ENCODE data around the gene FAM83D. TPM values are rescaled to one million over a fixed set of nuclear protein-coding genes. Genes with fewer than 3 reads are reported as not detected.

Gene FAM83D
- total RNA-seq, 1 experiment from 2014 or later = 86.3 TPM

DNA sequence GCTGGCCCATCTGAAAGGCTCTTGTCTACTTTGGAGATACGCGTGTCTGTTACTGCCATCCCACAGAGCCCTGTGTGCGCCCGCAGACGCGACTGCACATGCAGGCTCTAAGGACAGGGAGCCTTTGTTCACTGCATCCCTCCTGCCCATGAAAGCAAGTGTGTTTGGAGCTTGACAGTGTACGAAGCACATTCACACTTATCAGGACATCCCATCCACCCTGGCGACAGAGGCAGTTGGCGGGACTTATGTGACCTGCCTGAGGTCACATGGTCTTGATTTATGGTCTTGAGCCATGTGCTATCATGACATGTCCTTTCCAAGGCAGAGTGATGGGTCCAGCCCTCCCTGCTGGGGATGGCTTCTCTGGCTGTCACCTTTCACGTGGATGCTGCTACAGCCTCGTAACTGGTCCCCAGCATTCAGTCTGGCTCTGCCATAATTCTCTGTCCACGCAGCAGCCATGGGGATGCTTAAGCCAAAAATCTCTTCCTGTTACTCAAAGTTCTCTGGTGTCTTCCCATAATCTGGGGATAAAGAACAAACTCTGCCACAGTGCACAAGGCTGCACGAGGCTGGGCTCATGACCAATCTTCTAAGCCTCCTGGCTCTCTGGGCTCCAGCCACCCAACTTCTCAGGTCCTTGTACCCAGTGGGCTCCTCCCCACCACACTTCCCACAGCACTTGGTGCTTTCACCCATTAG lies 36.3 kb upstream of the FAM83D start:
- CTCF ChIA-PET = no interaction called here

GRCh38 chr20:38890497-38890818 lies 35.8 kb upstream of the FAM83D start:
- TF ChIP-seq, protein P1, sequence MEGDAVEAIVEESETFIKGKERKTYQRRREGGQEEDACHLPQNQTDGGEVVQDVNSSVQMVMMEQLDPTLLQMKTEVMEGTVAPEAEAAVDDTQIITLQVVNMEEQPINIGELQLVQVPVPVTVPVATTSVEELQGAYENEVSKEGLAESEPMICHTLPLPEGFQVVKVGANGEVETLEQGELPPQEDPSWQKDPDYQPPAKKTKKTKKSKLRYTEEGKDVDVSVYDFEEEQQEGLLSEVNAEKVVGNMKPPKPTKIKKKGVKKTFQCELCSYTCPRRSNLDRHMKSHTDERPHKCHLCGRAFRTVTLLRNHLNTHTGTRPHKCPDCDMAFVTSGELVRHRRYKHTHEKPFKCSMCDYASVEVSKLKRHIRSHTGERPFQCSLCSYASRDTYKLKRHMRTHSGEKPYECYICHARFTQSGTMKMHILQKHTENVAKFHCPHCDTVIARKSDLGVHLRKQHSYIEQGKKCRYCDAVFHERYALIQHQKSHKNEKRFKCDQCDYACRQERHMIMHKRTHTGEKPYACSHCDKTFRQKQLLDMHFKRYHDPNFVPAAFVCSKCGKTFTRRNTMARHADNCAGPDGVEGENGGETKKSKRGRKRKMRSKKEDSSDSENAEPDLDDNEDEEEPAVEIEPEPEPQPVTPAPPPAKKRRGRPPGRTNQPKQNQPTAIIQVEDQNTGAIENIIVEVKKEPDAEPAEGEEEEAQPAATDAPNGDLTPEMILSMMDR (IDR thresholded peaks at IDR 0.05; ENCODE audit: insufficient read depth in 1 of 2, low read depth in 1 of 2, low read length in 1 of 2, severe bottlenecking in 1 of 2, unreplicated experiment in 1 of 2) = no peak
- H3K9me3 Mint-ChIP-seq (ENCODE audit: unreplicated experiment) = no peaks in the 10 kb centered on the region
- peaks cover 17% of the 10 kb centered on the region for H3K4me1 Mint-ChIP-seq (ENCODE audit: low read depth, unreplicated experiment)
- no peak for DNase-seq
- H3K36me3 ChIP-seq (ENCODE audit: control insufficient read depth, insufficient read depth, low read length) = no peaks in the 10 kb centered on the region
- intact Hi-C loops (cut with micrococcal nuclease; ENCODE audit: unreplicated experiment) = no loop called here
- H3K27ac Mint-ChIP-seq (ENCODE audit: unreplicated experiment) = no peak overlapping the region
- H3K4me1 ChIP-seq = peaks cover 11% of the 10 kb centered on the region; the same call in 1 of the 2 replicates
- no peaks in the 10 kb centered on the region for H3K27me3 Mint-ChIP-seq (ENCODE audit: insufficient read depth, unreplicated experiment)
- ChIA-PET CTCF (interaction anchor here (0.9 kb wide), 1 partner anchor 58 kb away, joined by 3 read pairs; no protein-coding TSS in a partner anchor), POLR2A (interaction anchor here (0.9 kb wide), 1 partner anchor 72 kb away, joined by 4 read pairs; the partner anchor contains the start of gene DHX35)
- BruUV-seq (replicated peaks) = no TSS peak
- H3K27me3 ChIP-seq (replicated peaks; ENCODE audit: control insufficient read depth, insufficient read depth, low read length) = no peaks in the 10 kb centered on the region; the same call in 1 of the 2 replicates
- no peak overlapping the region for H3K4me3 Mint-ChIP-seq (ENCODE audit: unreplicated experiment)
- H3K9me3 ChIP-seq = no peaks in the 10 kb centered on the region
- H3K36me3 Mint-ChIP-seq (ENCODE audit: insufficient read depth, unreplicated experiment) = no peaks in the 10 kb centered on the region
- H3K4me3 ChIP-seq (ENCODE audit: low read depth, low read length) = no peak overlapping the region

More for the DNA sequence above, 36.3 kb upstream of the FAM83D start:
- no TSS peak for BruUV-seq (replicated peaks)
- Mint-ChIP-seq H3K9me3 (ENCODE audit: unreplicated experiment) (no peaks in the 10 kb centered on the region), H3K36me3 (ENCODE audit: insufficient read depth, unreplicated experiment) (no peaks in the 10 kb centered on the region), H3K4me3 (ENCODE audit: unreplicated experiment) (no peak overlapping the region), H3K27me3 (ENCODE audit: insufficient read depth, unreplicated experiment) (no peaks in the 10 kb centered on the region), H3K4me1 (ENCODE audit: low read depth, unreplicated experiment) (peaks cover 17% of the 10 kb centered on the region), H3K27ac (ENCODE audit: unreplicated experiment) (no peak overlapping the region)
- intact Hi-C loops (cut with micrococcal nuclease; ENCODE audit: unreplicated experiment) = no loop called here
- Histone ChIP-seq H3K4me1 (peaks cover 11% of the 10 kb centered on the region; the same call in 1 of the 2 replicates), H3K9me3 (no peaks in the 10 kb centered on the region), H3K36me3 (ENCODE audit: control insufficient read depth, insufficient read depth, low read length) (no peaks in the 10 kb centered on the region), H3K27me3 (replicated peaks; ENCODE audit: control insufficient read depth, insufficient read depth, low read length) (no peaks in the 10 kb centered on the region; the same call in 1 of the 2 replicates), H3K4me3 (ENCODE audit: low read depth, low read length) (no peak overlapping the region)
- TF ChIP-seq, protein P1 (IDR thresholded peaks at IDR 0.05; ENCODE audit: insufficient read depth in 1 of 2, low read depth in 1 of 2, low read length in 1 of 2, severe bottlenecking in 1 of 2, unreplicated experiment in 1 of 2) = no peak
- POLR2A ChIA-PET = interaction anchor here (0.9 kb wide), 1 partner anchor 72 kb away, joined by 4 read pairs; the partner anchor contains the start of gene DHX35
- DNase-seq = no peak

DNA sequence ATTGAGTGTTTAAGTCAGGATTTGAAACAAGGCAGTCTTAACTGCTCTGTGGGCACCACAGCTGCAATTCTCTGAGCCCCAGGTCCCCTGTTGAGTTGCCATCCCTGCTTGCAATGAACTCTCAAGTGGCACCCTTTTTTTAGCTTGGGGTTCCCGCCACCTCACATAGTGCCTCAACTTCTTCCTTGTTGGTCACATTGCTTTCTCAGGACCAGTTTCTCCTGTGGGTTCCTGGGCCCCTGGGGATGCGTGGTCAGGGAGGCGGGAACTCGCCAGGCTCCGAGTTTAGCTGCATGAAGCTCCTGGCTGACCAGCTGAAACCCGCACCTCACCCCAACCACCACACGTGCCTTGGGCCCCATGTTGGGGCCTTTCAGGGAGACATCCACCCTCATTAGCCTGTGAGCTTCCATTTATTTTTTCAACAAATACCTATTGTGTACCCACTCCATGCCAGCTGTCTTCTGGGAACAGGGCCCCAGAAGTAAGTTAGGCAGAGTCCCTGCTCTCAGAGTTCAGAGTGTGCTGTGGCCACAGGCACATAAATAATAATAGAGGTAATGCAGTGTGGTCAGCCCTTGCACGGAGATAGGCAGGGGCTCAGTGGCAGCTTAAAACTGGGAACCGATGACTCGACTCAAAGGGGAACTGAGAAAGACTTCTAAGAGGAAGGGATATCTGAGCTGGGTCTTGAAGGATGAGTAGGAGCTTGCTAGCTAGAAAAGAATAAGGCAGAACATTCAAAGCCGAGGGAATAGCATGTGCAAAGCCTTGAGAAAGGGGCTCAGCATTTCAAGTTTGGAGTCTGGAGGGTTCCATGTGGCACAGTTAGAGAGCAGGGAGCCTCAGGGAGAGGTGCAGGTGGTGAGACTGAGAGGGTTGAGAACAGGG lies 33.9 kb upstream of the FAM83D start:
- Histone ChIP-seq H3K36me3 (ENCODE audit: control insufficient read depth, insufficient read depth, low read length) (no peaks in the 10 kb centered on the region), H3K9me3 (no peaks in the 10 kb centered on the region), H3K4me3 (ENCODE audit: low read depth, low read length) (no peak overlapping the region), H3K4me1 (peaks cover 11% of the 10 kb centered on the region; the same call in 1 of the 2 replicates), H3K27me3 (replicated peaks; ENCODE audit: control insufficient read depth, insufficient read depth, low read length) (no peaks in the 10 kb centered on the region; the same call in 1 of the 2 replicates)
- no peak for DNase-seq
- BruUV-seq (replicated peaks) = no TSS peak
- Mint-ChIP-seq H3K4me3 (ENCODE audit: unreplicated experiment) (no peak overlapping the region), H3K9me3 (ENCODE audit: unreplicated experiment) (no peaks in the 10 kb centered on the region), H3K27ac (ENCODE audit: unreplicated experiment) (no peak overlapping the region), H3K4me1 (ENCODE audit: low read depth, unreplicated experiment) (peaks cover 17% of the 10 kb centered on the region), H3K36me3 (ENCODE audit: insufficient read depth, unreplicated experiment) (no peaks in the 10 kb centered on the region), H3K27me3 (ENCODE audit: insufficient read depth, unreplicated experiment) (peaks cover 6% of the 10 kb centered on the region)
- TF ChIP-seq, protein P1 (IDR thresholded peaks at IDR 0.05; ENCODE audit: insufficient read depth in 1 of 2, low read depth in 1 of 2, low read length in 1 of 2, severe bottlenecking in 1 of 2, unreplicated experiment in 1 of 2) = no peak
- intact Hi-C loops (cut with micrococcal nuclease; ENCODE audit: unreplicated experiment) = no loop called here
- ChIA-PET CTCF (interaction anchor here (0.7 to 2.3 kb wide), 7 partner anchors 9 to 157 kb away, joined by 3 to 7 read pairs (median 3); no protein-coding TSS in a partner anchor), POLR2A (no interaction called here)

Data from Caco-2 (cell line).